Frontal cortex (tissue), 4 donors: ENCODE results near the gene OTUD4. TPM values are rescaled to one million over a fixed set of nuclear protein-coding genes. Genes with fewer than 3 reads are reported as not detected.
"Not testable (repeated sequence)": the region's sequence is repeated elsewhere in the genome, so short reads cannot be mapped to it uniquely, and the experiment has no call there.

Experiments
- DNase-seq, 2 donors: peaks; one replicate each; pipeline ENCODE4 v3.0.0; 2012; ENCODE audit warnings: low spot score in 2 of 2
- FAIRE-seq: peaks from 2 replicates; lab custom pipeline; 2012; peaks lifted over from hg19 to GRCh38; lab: Jason Lieb, UNC
- total RNA-seq: library from RNA; depleted of rRNA; stranded (reverse); fragments of >200 nt; gene quantifications from one replicate; pipeline ENCODE4 v1.2.3, GENCODE V29; 2014
- donor health status: control.
- donor health status: control.
- donor health status: control.

Gene OTUD4
- total RNA-seq, 1 donor from 2014 or later, result 33.4 TPM

- FAIRE-seq, DNase-seq: not testable (repeated sequence)
These were observed 510 bp downstream of the OTUD4 start for GRCh38 chr4:145179861-145180297.

GRCh38 chr4:145179281-145179860 lies 1.0 kb downstream of the OTUD4 start:
- DNase-seq (peak; percentile 64 to 67), FAIRE-seq (no peak)

- FAIRE-seq, result no peak
- no peak for DNase-seq
These were observed 1.6 kb downstream of the OTUD4 start for GRCh38 chr4:145178740-145179280.

DNA sequence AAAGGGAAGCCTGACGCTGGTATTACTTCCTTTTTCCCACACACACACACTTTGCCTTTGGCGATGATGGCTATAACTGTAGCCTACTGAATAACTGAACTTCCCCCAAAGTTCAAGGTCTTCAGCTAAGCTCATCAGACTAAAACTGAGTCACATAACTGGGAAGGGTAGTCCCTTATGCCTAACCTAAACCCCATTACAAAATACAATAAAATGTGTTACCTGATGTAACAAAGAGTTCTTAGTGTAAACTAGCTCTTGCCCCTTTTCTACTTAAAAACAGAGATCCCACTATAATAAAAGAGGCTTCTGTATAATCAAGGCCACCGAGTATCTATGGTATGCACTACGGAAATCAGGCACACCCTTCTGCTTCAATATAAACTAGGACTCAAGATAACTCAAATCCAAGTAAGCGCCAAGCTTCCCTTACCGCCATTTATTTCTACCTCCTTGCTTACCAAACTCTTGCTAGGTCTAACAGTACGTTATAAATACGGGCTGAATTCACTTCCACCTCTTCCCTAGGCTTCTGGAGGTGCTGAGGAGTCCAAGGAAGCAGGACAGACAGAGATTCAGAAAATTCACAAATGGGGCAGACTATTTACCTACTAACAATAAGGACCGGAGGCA lies 2.4 kb downstream of the OTUD4 start:
- no peak for FAIRE-seq
- no peak for DNase-seq

- FAIRE-seq (no peak), DNase-seq (no peak)
These were observed 2.9 kb downstream of the OTUD4 start for GRCh38 chr4:145177511-145177905.

GRCh38 chr4:145176641-145177432 lies 3.6 kb downstream of the OTUD4 start:
- DNase-seq (no peak), FAIRE-seq (no peak)

- DNase-seq (no peak), FAIRE-seq (no peak)
These were observed 8.5 kb downstream of the OTUD4 start for GRCh38 chr4:145171911-145172310.

DNA sequence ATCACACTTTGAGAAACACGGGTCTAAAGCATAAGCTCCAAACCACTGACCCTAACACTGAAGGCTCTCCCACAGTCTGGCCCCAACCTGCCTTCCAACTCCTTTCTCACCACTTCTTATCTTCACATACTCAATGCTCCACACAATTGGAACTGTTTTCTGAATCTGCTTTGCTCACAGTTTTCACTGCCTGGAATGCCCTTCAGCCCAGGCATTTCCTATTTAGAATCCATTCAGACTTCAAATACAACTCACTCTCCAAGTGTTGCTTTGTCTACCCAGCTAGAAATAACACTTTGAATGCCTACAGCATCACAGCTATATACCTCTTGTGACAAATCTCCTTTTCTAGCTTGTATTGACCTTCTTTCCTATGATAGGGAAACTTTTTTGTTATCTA lies 10.2 kb downstream of the OTUD4 start:
- DNase-seq (no peak), FAIRE-seq (no peak)

DNA sequence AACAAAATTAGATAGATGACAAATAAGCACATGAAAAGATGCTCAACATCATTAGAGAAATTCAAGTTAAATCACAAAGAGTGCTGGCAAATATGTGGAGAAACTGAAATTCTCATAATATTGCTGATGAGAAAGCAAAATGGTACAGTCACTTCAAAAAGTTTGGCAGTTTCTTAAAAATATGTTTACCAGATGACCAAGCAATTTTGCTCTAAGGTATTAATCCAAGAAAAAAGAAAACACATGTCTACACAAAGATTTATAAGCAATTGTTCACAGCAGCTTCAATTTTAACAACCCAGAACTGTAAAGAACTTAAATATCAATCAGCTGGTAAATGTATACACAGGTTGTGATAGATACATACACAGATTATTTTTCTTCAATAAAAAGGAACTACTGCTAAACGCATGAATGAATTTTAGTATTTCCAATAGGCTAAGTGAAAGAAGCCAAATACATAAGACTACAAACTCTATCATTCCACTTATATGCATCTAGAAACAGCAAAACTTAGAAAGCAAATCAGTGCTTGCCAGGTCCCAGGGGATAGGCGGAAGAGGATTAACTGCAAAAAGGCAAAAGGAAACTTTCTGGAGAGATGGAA lies 11.7 kb downstream of the OTUD4 start:
- no peak for FAIRE-seq
- DNase-seq, result no peak

DNA sequence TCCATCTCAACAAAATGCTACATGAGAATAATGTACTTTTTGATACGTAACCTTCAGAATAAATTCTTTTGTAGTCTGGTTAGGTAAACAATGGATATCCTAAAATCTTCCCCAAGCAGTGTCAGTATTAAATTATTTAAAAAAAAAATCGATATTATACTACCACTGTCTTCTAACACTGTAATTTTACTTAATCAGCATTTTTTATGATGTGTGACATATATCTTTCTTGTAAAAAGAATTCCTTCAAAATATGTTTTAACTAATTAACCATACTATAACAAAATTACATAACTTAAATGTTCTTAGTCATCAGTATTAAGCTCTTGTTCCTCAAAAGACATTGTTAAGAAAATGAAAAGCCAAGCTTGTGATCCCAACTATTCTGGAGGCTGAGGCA lies 12.5 kb downstream of the OTUD4 start:
- DNase-seq (no peak), FAIRE-seq (no peak)

DNA sequence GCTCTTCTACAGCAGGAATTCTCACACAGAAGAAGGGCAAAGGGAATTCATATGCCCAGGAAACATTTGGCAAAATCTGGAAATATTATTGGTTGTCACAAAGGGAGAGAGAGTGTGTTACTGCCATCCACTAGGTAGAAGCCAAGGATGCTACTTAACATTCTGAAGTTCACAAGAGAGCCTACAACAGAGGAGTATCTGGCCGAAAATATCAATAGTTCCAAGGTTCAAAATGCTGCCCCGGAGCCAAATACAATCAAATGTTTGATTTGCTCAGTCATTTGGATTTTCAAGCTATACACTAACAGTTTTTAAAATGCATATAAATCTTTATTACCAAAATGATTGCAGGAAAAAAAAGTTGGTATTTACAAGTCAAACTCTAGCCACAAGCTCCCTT lies 18.8 kb downstream of the OTUD4 start:
- FAIRE-seq (no peak), DNase-seq (no peak)

- no peak for DNase-seq
- FAIRE-seq, result no peak
These were observed 23.4 kb downstream of the OTUD4 start for GRCh38 chr4:145156986-145157385.

GRCh38 chr4:145155268-145155870 lies 25.0 kb downstream of the OTUD4 start:
- FAIRE-seq, result no peak
- no peak for DNase-seq

- no peak for DNase-seq
- FAIRE-seq, result no peak
These were observed 25.8 kb downstream of the OTUD4 start for GRCh38 chr4:145154573-145154972.

GRCh38 chr4:145153904-145154298 lies 26.5 kb downstream of the OTUD4 start:
- FAIRE-seq, result peak; percentile 43
- DNase-seq, result no peak

DNA sequence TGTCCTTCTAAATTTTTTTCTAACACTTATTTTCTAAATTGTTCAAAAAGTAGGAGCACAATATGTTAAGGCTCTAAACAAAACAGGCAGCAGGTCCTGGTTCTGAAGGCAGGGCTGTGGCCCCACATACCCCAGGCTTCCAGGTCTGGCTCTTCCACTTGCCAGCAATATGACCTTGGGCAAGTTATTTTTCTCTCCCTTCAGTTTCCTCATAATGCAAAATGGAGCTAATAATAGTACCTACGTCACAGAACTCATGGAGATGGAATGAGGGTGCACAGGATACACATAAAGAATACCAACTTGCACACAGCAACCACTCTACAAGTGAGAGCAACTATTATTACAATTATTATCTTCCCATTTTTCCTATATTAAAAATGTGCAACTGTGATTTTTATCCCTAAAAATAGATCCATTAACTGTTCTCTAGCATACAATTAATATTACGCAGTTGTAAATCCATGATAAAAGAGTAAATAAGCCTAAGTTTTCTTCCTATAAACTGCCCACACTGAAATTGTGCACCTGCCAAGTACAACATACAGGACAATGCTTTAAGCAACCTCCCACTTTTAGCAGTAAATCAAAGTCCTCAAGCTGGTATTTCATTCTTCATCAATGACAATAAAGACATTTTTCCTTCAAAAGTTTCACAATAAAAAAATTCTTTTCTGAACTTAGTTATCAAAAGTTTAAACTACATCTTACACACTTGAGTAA lies 27.0 kb downstream of the OTUD4 start:
- no peak for FAIRE-seq

DNA sequence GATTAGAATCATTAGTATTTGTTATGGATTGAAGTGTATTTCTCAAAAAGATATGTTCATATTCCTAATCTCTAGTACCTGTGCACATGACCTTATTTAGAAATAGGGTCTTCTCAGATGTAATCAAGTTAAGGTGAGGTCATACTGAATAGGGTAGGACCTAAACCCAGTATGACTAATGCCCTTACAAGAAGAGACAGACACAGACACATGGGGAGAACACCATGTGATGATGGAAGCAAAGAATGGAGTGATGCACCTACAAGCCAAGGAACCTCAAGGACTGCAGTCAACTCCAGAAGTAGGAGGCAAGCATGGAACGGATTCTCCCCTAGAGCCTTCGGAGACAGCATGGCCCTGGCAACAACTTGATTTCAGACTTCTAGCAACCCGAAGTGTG lies 31.4 kb downstream of the OTUD4 start:
- DNase-seq, result no peak
- FAIRE-seq, result no peak

More for the DNA sequence above, 27.0 kb downstream of the OTUD4 start:
- DNase-seq, result no peak

DNA sequence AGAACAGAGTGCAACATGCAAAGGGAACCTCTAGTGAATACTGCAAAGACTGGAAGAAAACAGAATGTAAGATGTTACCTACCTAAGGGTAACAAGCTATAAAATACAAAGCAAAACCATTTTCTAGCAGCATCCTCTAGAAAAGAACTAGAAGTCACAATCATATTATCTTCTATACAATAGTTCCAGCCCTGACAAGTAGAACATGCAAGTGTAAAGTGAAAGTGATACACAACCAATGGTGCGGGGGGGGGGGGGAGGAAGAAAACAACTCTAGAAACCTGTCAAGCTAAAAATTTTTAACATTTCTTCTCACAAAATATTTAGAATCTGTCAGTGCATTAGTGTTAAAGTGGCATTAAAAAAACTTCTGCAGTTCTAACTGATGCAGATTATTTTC lies 44.2 kb downstream of the OTUD4 start:
- FAIRE-seq, result not testable (repeated sequence)

GRCh38 chr4:145132511-145133098 lies 47.8 kb downstream of the OTUD4 start:
- FAIRE-seq (no peak), DNase-seq (no peak)

More for the DNA sequence above, 44.2 kb downstream of the OTUD4 start:
- DNase-seq, result not testable (repeated sequence)
